CD4-positive, alpha-beta T cell treated with Interleukin-15 for 1 hour (primary cell): ENCODE results near the gene EIF4B.
"Not testable (repeated sequence)": the region's sequence is repeated elsewhere in the genome, so short reads cannot be mapped to it uniquely, and the experiment has no call there.

Source experiments
- DNase-seq: peaks from one replicate; pipeline ENCODE4 v3.0.0-alpha.2; 2020

Gene EIF4B

GRCh38 chr12:52993558-52993869 lies 12.7 kb upstream of the EIF4B start:
- no peak for DNase-seq

- DNase-seq = no peak
These were observed 2.1 kb upstream of the EIF4B start for GRCh38 chr12:53004178-53004577.

GRCh38 chr12:53004582-53004981 lies 1.7 kb upstream of the EIF4B start:
- DNase-seq = no peak

DNA sequence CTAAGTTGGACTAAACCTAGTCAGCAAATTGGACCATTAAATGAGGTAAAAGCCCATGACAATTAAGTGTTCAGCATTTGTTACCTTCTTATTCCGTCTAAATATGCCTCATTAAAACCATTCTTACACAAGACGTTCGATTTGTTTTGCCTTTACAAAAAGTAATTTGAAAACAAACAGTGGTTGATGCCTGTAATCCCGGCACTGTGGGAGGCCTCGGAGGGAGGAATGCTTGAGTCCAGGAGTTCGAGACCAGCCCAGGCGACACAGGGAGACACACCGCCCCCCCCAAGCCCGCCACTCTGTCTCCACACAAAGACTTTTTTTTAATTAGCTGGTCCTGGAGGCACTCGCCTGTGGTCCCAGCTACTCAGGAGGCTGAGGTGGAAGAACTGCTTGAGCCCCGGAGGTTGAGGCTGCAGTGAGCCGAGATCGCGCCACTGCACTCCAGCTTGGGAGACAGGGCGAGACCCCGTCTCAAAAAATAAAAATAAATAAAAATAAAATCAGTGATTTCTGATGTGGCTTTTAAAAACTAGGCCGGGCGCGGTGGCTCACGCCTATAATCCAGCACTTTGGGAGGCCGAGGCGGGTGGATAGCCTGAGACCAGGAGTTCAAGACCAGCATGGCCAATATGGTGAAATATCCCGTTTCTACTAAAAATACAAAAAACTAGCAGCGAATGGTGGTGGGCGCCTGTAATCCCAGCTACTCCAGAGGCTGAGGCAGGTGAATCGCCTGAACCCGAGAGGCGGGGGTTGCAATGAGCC lies 856 bp upstream of the EIF4B start:
- no peak for DNase-seq

- peak; percentile 82 for DNase-seq
These were observed 604 bp downstream of the EIF4B start for GRCh38 chr12:53006810-53007309.

DNA sequence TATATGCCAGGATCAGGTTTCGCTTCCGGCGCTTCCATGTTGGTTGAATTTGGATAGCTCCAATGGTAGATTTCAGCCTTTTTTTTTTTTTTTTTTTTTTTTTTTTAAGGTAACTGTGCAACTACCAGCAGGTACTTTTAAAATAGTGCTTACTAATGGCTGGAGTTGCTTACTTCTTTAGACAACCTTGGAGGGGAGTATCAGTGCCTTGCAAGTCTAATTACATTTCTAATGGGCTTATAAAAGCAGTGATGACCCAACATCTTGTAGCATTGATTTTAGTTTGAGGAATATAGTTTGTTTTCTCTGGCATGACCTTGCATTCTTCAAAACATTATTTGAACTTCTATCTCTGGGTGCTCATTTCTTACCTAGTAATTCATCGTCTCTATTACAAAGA lies 1.1 kb downstream of the EIF4B start:
- DNase-seq = no peak

DNA sequence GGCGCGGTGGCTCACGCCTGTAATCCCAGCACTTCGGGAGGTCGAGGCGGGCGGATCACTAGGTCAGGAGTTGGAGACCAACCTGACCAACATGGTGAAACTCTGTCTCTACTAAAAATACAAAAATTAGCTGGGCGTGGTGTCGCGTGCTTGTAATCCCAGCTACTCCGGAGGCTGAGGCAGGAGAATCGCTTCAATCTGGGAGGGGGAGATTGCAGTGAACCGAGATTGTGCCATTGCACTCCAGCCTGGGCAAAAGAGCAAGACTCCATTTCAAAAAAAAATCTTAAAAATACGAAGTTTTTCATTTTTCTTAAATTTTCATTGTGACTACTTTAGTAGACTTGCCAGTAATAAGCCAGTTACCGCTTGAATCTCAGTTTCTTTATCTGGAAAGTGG lies 2.5 kb downstream of the EIF4B start:
- not testable (repeated sequence) for DNase-seq

DNA sequence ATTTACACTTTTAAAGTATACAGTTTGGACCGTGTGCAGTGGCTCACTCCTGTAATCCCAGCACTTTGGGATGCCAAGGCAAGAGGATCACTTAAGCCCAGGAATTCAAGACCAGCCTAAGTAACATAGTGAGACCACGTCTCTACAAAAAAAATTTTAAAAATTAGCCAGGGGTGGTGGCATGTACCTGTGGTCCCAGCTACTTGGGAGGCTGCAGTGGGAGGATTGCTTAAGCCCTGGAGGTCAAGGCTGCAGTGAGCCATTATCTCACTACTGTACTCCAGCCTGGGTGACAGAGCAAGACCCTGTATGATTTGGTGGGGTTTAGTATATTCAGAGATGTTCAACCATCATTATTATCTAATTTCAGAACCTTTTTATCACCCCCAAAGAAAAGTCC lies 4.7 kb downstream of the EIF4B start:
- no peak for DNase-seq

- no peak for DNase-seq
These were observed 5.6 kb downstream of the EIF4B start for GRCh38 chr12:53011889-53012288.

- DNase-seq = no peak
These were observed 6.7 kb downstream of the EIF4B start for GRCh38 chr12:53012928-53013327.

GRCh38 chr12:53014709-53015108 lies 8.5 kb downstream of the EIF4B start:
- DNase-seq = no peak

DNA sequence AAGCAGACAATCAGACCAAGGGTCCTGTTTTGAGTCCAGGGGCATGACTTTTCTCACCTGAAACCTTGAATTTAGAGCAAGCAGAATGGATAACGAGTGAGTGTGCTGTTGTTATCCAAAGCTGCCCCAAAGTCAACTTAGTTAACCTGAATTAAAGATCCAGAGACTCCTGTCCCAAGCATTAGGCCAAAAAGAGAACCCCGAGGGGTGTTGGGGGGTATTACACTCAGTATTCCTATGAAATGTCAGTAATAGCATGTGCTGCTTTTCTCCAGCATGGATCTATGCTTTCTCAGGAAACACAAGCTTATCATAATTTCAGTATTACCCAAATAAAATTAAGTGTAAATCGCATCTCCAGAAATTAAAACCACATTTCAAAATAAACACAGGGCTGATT lies 19.0 kb downstream of the EIF4B start:
- no peak for DNase-seq

- DNase-seq = not testable (repeated sequence)
These were observed 20.8 kb downstream of the EIF4B start for GRCh38 chr12:53027014-53027413.

- DNase-seq = no peak
These were observed 25.4 kb downstream of the EIF4B start for GRCh38 chr12:53031616-53032015.

GRCh38 chr12:53033832-53034231 lies 27.6 kb downstream of the EIF4B start:
- not testable (repeated sequence) for DNase-seq

- DNase-seq = no peak
These were observed 28.2 kb downstream of the EIF4B start for GRCh38 chr12:53034459-53034858.

DNA sequence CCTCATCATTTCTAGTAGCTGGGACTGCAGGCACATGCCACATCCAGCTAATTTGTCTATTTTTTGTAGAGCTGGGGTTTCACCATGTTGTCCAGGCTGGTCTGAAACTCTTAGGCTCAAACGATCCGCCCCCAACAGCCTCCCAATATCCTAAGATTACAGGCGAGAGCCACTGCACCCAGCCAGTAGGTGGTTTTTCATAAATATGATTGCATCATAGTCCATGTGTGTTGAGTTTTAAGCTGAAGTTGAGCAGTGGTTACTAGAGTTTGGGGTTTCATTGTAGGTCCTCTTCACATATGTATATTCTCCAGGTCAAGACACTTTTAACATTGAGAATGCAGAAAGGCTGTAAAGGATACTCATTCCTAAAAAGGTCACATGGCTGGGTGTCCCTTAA lies 30.5 kb downstream of the EIF4B start:
- no peak for DNase-seq

DNA sequence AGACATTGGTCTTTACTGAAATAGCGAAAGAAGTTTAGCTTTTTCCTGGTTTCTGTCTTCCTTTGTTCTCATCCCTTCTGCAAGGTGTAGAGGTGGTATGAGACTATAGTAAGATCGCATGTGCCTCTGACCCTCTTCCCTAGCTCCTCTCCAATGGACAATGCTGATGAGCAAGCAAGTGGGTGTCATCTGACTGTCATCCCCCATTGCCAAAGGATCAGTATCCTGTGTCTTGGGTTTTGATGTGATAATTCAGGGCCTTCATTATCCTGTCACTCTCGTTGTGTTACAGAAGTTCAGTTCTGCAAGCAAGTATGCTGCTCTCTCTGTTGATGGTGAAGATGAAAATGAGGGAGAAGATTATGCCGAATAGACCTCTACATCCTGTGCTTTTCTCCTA lies 33.6 kb downstream of the EIF4B start:
- DNase-seq = no peak

GRCh38 chr12:53042607-53043454 lies 36.6 kb downstream of the EIF4B start:
- DNase-seq = no peak

DNA sequence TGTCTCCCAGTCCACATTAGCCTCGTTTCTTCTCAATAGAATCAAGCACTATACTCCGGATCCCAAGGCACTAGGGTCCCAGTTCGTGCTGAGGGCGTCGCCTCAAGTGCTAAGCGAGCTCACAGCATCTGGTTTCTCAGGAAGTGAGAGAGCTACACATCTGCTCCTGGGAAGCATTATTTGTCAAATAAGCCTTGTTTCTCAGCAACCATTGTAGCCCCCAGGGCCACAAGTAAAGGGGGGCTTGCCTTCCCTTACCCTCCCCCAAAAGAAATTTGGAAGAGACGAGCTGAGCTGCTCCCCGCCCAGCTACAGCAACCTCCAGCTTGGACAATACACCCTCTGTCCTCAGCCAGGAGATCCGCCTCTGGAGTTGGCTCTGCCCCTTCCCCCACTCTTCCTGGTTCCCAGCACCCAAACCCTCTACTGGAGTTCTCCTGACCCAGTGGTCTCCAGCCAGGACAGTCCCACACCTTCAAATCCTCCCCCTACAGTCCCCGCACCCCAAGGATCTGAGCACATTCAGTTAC lies 37.9 kb downstream of the EIF4B start:
- DNase-seq = no peak

DNA sequence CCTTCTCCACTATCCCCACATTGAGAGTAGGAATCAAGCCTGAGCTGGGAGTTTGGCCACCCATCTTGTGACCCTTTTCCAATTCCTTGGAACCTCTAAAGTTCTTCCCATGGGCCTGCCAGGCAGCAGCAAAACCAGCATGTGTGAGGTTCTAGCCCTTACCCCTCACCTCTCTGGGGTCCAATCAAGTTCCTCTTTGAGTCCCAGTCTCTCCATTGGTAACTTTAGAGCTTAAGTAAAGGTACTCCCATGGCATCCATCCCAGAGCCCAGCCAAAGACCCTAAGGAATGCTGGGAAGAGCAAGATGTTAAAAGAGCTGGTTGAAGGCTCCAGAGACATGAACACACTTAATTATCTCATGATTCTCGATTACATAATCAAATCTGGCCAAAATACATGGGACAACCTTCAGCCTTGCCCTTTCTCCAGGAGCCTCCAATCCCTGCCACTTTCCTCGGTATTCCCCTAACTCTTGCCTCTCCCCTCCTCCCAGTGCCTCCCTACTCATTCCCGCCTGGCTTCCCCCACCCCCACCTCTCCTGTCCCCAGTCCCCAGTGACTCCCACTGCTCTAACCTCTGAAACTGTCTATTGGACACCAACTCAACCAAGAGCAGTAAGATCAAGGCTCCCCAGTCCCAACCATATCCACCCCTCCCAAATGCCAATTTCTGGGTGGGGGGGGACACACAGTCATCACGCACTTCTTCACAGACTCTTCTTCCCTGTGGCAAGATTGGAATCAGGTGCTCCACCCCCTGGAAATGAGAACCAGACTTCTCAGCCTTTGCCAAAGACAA lies 38.8 kb downstream of the EIF4B start:
- DNase-seq = no peak

- DNase-seq = no peak
These were observed 39.4 kb downstream of the EIF4B start for GRCh38 chr12:53045696-53046045.

DNA sequence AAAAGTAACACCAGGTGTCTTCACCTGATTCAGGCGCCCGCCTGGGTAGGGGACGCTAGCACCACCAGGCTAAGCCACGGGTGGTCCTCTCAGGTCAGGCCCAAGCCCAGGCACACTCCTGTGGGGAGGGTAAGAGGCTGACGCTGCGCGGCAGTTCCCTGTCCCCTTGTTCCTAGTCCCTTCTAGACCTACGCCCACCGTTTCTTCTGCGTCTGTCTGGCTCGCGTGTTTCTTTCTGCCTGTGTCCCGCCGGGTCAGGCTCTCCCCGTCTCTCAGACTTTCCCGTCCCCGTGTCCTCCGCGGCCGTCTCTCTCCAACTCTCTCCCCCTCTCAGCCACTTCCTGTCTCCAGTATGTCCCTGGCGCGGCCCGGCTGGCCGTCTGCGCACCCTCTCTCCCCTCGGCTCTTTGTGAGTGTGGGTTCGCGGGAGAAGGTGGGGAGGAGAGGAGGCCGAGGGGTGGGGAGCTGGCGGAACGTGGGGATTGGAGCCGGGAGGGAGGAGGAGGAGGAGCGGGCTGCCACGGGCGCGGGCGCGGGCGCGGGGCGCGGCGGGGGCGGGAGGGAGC lies 40.5 kb downstream of the EIF4B start:
- DNase-seq = peak; percentile 53
